GM18867 (cell line): ENCODE data around the gene PHLDA3.

Experiments used
- ATAC-seq: cut with Tn5 transposase; IDR thresholded peaks from one replicate; pipeline ENCODE4 v1.9.1; 2021; ENCODE audit warnings: mild to moderate bottlenecking, moderate library complexity; ENCODE audit not compliant: unreplicated experiment

The PHLDA3 gene

GRCh38 chr1:201436393-201436792, 32.6 kb downstream of the PHLDA3 start:
- ATAC-seq = no peak

- no peak for ATAC-seq
These were observed 34.7 kb downstream of the PHLDA3 start for GRCh38 chr1:201434266-201434665.

GRCh38 chr1:201433609-201434008, 35.4 kb downstream of the PHLDA3 start:
- ATAC-seq = no peak

- no peak for ATAC-seq
These were observed 38.2 kb downstream of the PHLDA3 start for GRCh38 chr1:201430776-201431175.

- no peak for ATAC-seq
These were observed 39.1 kb downstream of the PHLDA3 start for GRCh38 chr1:201429736-201430501.

GRCh38 chr1:201427963-201428362, 41.0 kb downstream of the PHLDA3 start:
- ATAC-seq = no peak

GRCh38 chr1:201426479-201427310, 42.3 kb downstream of the PHLDA3 start:
- no peak for ATAC-seq

GRCh38 chr1:201424146-201424545, 44.8 kb downstream of the PHLDA3 start:
- ATAC-seq = no peak

GRCh38 chr1:201423655-201424054, 45.3 kb downstream of the PHLDA3 start:
- no peak for ATAC-seq

GRCh38 chr1:201422436-201423030, 46.5 kb downstream of the PHLDA3 start:
- no peak for ATAC-seq

GRCh38 chr1:201422026-201422425, 47.0 kb downstream of the PHLDA3 start:
- ATAC-seq = no peak

GRCh38 chr1:201421041-201421440, 47.9 kb downstream of the PHLDA3 start:
- ATAC-seq = no peak

GRCh38 chr1:201420608-201421002, 48.4 kb downstream of the PHLDA3 start:
- no peak for ATAC-seq

- no peak for ATAC-seq
These were observed 49.0 kb downstream of the PHLDA3 start for GRCh38 chr1:201419746-201420607.

- ATAC-seq = no peak
These were observed 49.7 kb downstream of the PHLDA3 start for GRCh38 chr1:201419256-201419655.

- ATAC-seq = no peak
These were observed 50.5 kb downstream of the PHLDA3 start for GRCh38 chr1:201418461-201418860.
